OCI-LY1 (cell line): ENCODE results near the gene CDH23.

ENCODE experiments used
- H2AFZ ChIP-seq: fragments of 200-600 bp; sonication (generic), shearing (Covaris generic); 2 replicates; pipeline ENCODE4 v1.6.0; 2014; ENCODE audit warnings: antibody characterized with exemption, mild to moderate bottlenecking, low read length
- H3F3A ChIP-seq: fragments of 200-600 bp; sonication (generic), shearing (Covaris generic); 2 replicates; pipeline ENCODE4 v1.6.0; 2014; ENCODE audit warnings: mild to moderate bottlenecking, antibody characterized with exemption, low read length, moderate library complexity; ENCODE audit not compliant: insufficient read depth
- H3K27ac ChIP-seq: fragments of 200-600 bp; sonication (generic); 2 replicates; pipeline ENCODE4 v1.5.1; 2014; ENCODE audit warnings: low read length, mixed run types, mild to moderate bottlenecking, low read depth; ENCODE audit not compliant: poor library complexity, severe bottlenecking
- H3K27me3 ChIP-seq: fragments of 200-600 bp; sonication (generic); 2 replicates; pipeline ENCODE4 v1.6.0; 2014; ENCODE audit warnings: antibody characterized with exemption, mild to moderate bottlenecking, low read length, moderate library complexity; ENCODE audit not compliant: insufficient read depth
- H3K36me3 ChIP-seq: fragments of 200-600 bp; sonication (generic); 2 replicates; pipeline ENCODE4 v1.6.1; 2014; ENCODE audit warnings: mild to moderate bottlenecking, antibody characterized with exemption, low read length, moderate library complexity, mixed read lengths; ENCODE audit not compliant: insufficient read depth
- H3K4me1 ChIP-seq: fragments of 200-600 bp; sonication (generic); 2 replicates; pipeline ENCODE4 v1.5.1; 2014; ENCODE audit warnings: mild to moderate bottlenecking, low read length, moderate library complexity; ENCODE audit not compliant: insufficient read depth, severe bottlenecking
- H3K4me2 ChIP-seq: fragments of 200-600 bp; sonication (generic), shearing (Covaris generic); 2 replicates; pipeline ENCODE4 v1.6.1; 2014; ENCODE audit warnings: low read length
- H3K4me3 ChIP-seq: fragments of 200-600 bp; sonication (generic); 2 replicates; pipeline ENCODE4 v1.5.1; 2014; ENCODE audit warnings: low read length, low read depth, mild to moderate bottlenecking, mixed read lengths; ENCODE audit not compliant: poor library complexity, severe bottlenecking
- H3K79me2 ChIP-seq: fragments of 200-600 bp; shearing (Covaris generic); 2 replicates; pipeline ENCODE4 v1.6.1; 2016; ENCODE audit warnings: mixed run types, low read length, mixed read lengths; ENCODE audit not compliant: insufficient read depth
- H3K9ac ChIP-seq: fragments of 200-600 bp; sonication (generic), shearing (Covaris generic); 2 replicates; pipeline ENCODE4 v1.6.1; 2014; ENCODE audit warnings: mild to moderate bottlenecking, low read length, mixed read lengths
- H3K9me2 ChIP-seq: fragments of 200-600 bp; sonication (generic), shearing (Covaris generic); 2 replicates; pipeline ENCODE4 v1.6.1; 2014; ENCODE audit warnings: low read depth, mild to moderate bottlenecking, low read length, mixed read lengths
- H3K9me3 ChIP-seq: fragments of 200-600 bp; shearing (Covaris generic); 2 replicates; pipeline ENCODE4 v1.6.1; 2014; ENCODE audit warnings: low read length, mixed read lengths
- H4K20me1 ChIP-seq: fragments of 200-600 bp; sonication (generic), shearing (Covaris generic); 2 replicates; pipeline ENCODE4 v1.6.0; 2016; ENCODE audit warnings: mild to moderate bottlenecking, low read length; ENCODE audit not compliant: insufficient read depth
- CTCF ChIP-seq: fragments of 200-600 bp; sonication (generic), shearing (Covaris generic); IDR thresholded peaks from 2 replicates; pipeline ENCODE4 v1.5.1; 2017; ENCODE audit warnings: mild to moderate bottlenecking, antibody characterized with exemption, low read length, moderate library complexity, mixed read lengths
- EZH2 ChIP-seq: fragments of 200-600 bp; sonication (generic), shearing (Covaris generic); IDR thresholded peaks from 2 replicates; pipeline ENCODE4 v1.8.0; 2017; ENCODE audit warnings: borderline replicate concordance, mixed run types, mild to moderate bottlenecking, antibody characterized with exemption, low read length, moderate library complexity, mixed read lengths

Gene CDH23

GRCh38 chr10:71478173-71478572, 81.5 kb downstream of the CDH23 start:
- Histone ChIP-seq H3K9ac (no peak overlapping the region), H3K4me3 (no peak overlapping the region), H3K36me3 (no peaks in the 10 kb centered on the region), H4K20me1 (no peaks in the 10 kb centered on the region), H3K27ac (no peak overlapping the region), H3K4me1 (no peaks in the 10 kb centered on the region), H2AFZ (no peak overlapping the region), H3K27me3 (peaks cover 6% of the 10 kb centered on the region; the same call in 1 of the 2 replicates), H3K9me2 (no peaks in the 10 kb centered on the region), H3K79me2 (no peaks in the 10 kb centered on the region), H3K4me2 (no peak overlapping the region), H3K9me3 (no peaks in the 10 kb centered on the region), H3F3A (no peaks in the 10 kb centered on the region)
- TF ChIP-seq EZH2 (no peak), CTCF (no peak)

DNA sequence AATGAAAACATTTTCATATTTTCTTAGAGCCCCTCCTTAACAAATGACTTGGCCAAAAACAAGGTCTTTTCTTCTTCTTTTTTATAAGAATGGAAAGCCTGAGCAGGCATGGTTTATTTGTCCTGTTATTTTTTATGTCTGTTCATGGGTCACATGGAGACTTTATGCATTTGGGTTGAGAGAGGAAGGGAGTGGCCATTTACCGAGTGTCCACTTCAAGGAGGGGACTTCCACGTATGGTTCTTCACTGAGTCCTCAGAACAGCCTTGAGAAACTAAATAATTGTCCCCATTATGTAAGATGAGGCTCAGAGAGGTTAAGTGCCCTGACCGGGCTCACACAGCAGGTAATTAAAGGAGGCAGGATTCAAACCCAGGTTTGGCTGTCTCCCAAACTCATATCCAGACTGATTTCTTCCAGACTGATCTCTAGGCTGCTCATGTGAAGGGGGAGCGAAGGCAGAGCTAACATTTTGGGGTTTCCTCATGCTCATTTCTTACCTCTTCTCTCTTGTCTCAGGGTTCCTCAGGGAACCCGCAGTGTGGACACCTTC, 82.2 kb downstream of the CDH23 start:
- TF ChIP-seq EZH2 (no peak), CTCF (no peak)
- H3K9me2 ChIP-seq = no peaks in the 10 kb centered on the region
- H3F3A ChIP-seq = no peaks in the 10 kb centered on the region
- no peaks in the 10 kb centered on the region for H3K79me2 ChIP-seq
- no peak overlapping the region for H3K4me2 ChIP-seq
- no peak overlapping the region for H3K9ac ChIP-seq
- H3K4me1 ChIP-seq = no peaks in the 10 kb centered on the region
- no peak overlapping the region for H3K27ac ChIP-seq
- H4K20me1 ChIP-seq = no peaks in the 10 kb centered on the region
- H3K36me3 ChIP-seq = no peaks in the 10 kb centered on the region
- H3K9me3 ChIP-seq = no peaks in the 10 kb centered on the region
- no peak overlapping the region for H2AFZ ChIP-seq
- H3K4me3 ChIP-seq = no peak overlapping the region
- H3K27me3 ChIP-seq = peaks cover 6% of the 10 kb centered on the region; the same call in 1 of the 2 replicates

DNA sequence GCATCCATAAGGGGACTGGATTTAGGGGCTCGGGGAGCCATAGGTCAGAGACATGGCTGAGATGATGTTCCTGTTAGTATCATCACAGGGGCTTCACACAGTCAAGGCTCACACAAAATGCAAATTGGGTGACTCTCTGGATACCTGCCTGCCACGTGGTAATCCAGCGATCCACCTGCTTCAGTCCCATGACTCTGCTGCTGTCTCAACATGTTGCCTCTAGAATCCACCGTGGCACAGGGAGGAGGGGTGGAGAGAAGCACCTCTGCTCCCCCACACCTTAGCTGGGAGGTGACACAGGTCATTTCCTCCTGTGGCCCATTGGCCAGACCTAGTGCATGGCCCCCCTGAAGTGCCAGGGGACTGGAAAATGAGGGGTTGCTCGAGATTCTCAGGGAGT, 83.1 kb downstream of the CDH23 start:
- Histone ChIP-seq H3K4me2 (no peak overlapping the region), H3K27me3 (peaks cover 6% of the 10 kb centered on the region; the same call in 1 of the 2 replicates), H2AFZ (no peak overlapping the region), H3K4me3 (no peak overlapping the region), H3K36me3 (no peaks in the 10 kb centered on the region), H3K27ac (no peak overlapping the region), H3K79me2 (no peaks in the 10 kb centered on the region), H3F3A (no peaks in the 10 kb centered on the region), H3K9ac (no peak overlapping the region), H3K9me2 (no peaks in the 10 kb centered on the region), H3K9me3 (no peaks in the 10 kb centered on the region), H3K4me1 (no peaks in the 10 kb centered on the region), H4K20me1 (no peaks in the 10 kb centered on the region)
- TF ChIP-seq CTCF = no peak
- no peak for TF ChIP-seq EZH2
